NCI-H446 (cell line): ENCODE results near the gene TTC23L.
"Not testable (repeated sequence)": the region's sequence is repeated elsewhere in the genome, so short reads cannot be mapped to it uniquely, and the experiment has no call there.

Source experiments
- DNase-seq, 2 experiments: peaks; one replicate each; lab custom pipeline; 2025; lab: John Stamatoyannopoulos, UW

Gene TTC23L

GRCh38 chr5:34876275-34876674 is 37.3 kb downstream of the TTC23L start:
- DNase-seq, result no peak

GRCh38 chr5:34881246-34881645 is 42.3 kb downstream of the TTC23L start:
- no peak for DNase-seq

GRCh38 chr5:34886392-34887119 is 47.6 kb downstream of the TTC23L start:
- no peak for DNase-seq

- no peak for DNase-seq
Observed at GRCh38 chr5:34889394-34889793, 50.4 kb downstream of the TTC23L start.

- no peak for DNase-seq
Observed at GRCh38 chr5:34891981-34892380, 53.0 kb downstream of the TTC23L start.

GRCh38 chr5:34892414-34892813 is 53.5 kb downstream of the TTC23L start:
- DNase-seq, result no peak

GRCh38 chr5:34894716-34895115 is 55.8 kb downstream of the TTC23L start:
- no peak for DNase-seq

- no peak for DNase-seq
Observed at GRCh38 chr5:34895641-34896419, 56.9 kb downstream of the TTC23L start.

GRCh38 chr5:34897646-34898045 is 58.7 kb downstream of the TTC23L start:
- DNase-seq, result no peak

- peak; percentile 83 to 87 for DNase-seq
Observed at GRCh38 chr5:34898258-34898895, 59.4 kb downstream of the TTC23L start.

- no peak for DNase-seq
Observed at GRCh38 chr5:34899066-34899465, 60.1 kb downstream of the TTC23L start.

- DNase-seq, result no peak
Observed at GRCh38 chr5:34900652-34901051, 61.7 kb downstream of the TTC23L start.

- DNase-seq, result no peak
Observed at GRCh38 chr5:34903260-34903659, 64.3 kb downstream of the TTC23L start.

- peak in 1 of 2 experiments; percentile 38 for DNase-seq
Observed at GRCh38 chr5:34905564-34905963, 66.6 kb downstream of the TTC23L start.

GRCh38 chr5:34913072-34913471 is 74.1 kb downstream of the TTC23L start:
- DNase-seq, result no peak

GRCh38 chr5:34914671-34915138 is 75.7 kb downstream of the TTC23L start:
- DNase-seq, result peak in 1 of 2 experiments; percentile 64

GRCh38 chr5:34915139-34915855 is 76.3 kb downstream of the TTC23L start, which contains the start of the genes BRIX1 and RAD1:
Gene BRIX1 (plus strand): TSS chr5:34915711. CDS start chr5:34915739, 28 bp downstream.
Gene RAD1 (minus strand): TSS chr5:34915504. CDS start chr5:34914892, 612 bp downstream.
- DNase-seq, result peak; percentile 98 to 99

GRCh38 chr5:34915856-34916192 is 76.9 kb downstream of the TTC23L start:
- peak in 1 of 2 experiments; percentile 58 for DNase-seq

GRCh38 chr5:34916518-34916917 is 77.6 kb downstream of the TTC23L start:
- DNase-seq, result no peak

- DNase-seq, result no peak
Observed at GRCh38 chr5:34918025-34918424, 79.1 kb downstream of the TTC23L start.

- no peak for DNase-seq
Observed at GRCh38 chr5:34919077-34919476, 80.1 kb downstream of the TTC23L start.

GRCh38 chr5:34923256-34923655 is 84.3 kb downstream of the TTC23L start:
- not testable (repeated sequence) for DNase-seq
